Measurements from ENCODE around the gene CLEC2A.
"Not testable (repeated sequence)": the region's sequence is repeated elsewhere in the genome, so short reads cannot be mapped to it uniquely, and the experiment has no call there.

Gene CLEC2A

DNA sequence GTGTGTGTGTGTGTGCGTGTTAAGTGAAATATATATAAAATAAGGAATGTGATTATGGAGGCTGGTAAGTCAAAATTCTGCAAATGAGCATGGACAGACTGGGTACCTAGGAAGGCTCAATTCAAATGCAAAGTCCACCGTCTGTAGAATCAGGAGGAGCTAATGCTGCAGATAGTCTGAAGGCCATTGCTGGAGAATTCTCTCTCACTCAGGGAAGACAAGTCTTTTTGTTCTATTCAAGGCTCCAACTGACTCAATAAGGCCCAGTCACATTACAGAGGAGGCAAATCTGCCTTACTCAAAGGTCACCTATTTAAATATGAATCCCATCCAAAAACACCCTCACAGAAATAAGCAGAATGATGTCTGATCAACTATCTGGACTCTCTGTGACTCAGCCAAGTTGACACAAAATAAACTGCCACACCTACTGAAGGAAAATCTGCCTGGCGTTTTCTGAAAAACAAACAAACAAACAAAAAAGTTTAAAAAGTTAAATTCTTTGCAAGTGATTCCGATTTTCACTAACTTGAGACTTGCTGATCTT is 51.6 kb downstream of the CLEC2A start:
- no peak for DNase-seq

DNA sequence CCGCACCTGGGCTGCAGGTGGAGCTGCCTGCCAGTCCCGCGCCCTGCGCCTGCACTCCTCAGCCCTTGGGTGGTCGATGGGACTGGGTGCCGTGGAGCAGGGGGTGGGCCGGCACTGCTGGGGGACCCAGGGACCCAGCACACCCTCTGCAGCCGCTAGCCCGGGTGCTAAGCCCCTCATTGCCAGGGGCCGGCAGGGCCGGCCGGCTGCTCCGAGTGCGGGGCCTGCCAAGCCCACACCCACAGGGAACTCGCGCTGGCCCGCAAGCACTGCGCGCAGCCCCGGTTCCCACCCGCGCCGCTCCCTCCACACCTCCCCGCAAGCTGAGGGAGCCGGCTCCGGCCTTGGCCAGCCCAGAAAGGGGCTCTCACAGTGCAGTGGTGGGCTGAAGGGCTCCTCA is 56.0 kb downstream of the CLEC2A start:
- DNase-seq: not testable (repeated sequence)

DNA sequence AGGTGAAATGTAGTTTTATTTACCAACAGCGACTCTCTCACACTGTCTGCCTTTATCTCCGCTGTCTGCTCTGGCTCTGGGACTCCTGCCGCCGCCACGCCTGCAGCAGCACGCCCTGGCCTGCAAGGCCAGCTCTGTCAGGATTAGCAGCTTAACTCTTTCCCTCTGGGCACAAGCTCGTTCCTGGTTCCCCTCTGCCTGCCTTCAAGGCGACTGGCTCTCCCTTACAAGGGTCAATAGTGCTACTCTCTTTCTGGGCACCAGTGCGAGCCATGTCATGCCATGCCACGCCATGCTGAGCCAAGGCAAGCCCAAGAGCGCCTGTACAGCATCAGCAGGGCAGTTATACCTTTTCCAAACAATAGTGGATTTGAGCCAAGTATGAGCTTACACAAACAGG is 59.4 kb downstream of the CLEC2A start:
- no peak for DNase-seq

DNA sequence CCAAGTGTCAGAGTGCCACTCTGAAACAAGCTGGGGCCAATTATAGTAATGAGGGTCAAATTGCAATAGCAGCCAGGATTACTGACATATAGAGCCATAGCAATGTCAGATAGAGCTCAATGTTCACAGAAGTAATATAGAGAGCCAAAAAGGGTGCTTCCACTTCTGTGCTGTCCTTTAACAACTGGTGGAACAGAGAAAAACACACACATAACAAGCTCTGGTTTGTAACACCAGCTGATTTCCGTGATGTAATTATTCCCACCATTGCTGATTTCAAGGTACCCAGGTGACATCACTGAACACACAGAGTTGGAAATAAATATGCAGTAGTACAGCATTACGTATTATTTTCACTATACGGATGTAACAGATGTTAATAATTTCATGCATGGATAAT is 60.0 kb downstream of the CLEC2A start:
- no peak for DNase-seq

DNA sequence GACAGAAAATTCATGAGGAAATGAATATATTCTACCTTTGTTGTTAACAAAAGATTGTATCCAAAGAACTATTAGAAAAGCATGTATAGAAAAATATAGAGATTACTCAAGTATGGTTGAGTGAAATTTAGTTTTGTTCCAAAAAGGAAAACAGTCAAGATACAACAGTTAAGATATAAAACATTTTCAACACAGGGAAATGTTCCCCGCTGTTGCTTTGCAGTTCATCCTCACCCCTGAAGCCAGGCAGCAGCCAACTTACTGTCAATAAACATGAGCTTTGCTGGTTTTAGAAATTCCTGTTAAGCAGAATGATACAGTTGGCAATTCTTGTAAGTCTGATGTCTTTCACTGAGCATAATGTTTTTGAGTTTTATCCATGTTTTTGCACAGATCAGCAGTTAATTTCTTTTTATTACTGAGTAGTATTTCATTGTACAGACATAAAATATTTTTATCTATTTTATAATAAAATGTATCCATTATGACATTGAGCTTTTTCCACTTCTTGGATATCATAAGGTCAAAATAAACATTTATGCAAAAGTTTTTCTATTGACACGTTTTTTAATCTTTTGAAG is 61.8 kb downstream of the CLEC2A start:
- DNase-seq: no peak

DNA sequence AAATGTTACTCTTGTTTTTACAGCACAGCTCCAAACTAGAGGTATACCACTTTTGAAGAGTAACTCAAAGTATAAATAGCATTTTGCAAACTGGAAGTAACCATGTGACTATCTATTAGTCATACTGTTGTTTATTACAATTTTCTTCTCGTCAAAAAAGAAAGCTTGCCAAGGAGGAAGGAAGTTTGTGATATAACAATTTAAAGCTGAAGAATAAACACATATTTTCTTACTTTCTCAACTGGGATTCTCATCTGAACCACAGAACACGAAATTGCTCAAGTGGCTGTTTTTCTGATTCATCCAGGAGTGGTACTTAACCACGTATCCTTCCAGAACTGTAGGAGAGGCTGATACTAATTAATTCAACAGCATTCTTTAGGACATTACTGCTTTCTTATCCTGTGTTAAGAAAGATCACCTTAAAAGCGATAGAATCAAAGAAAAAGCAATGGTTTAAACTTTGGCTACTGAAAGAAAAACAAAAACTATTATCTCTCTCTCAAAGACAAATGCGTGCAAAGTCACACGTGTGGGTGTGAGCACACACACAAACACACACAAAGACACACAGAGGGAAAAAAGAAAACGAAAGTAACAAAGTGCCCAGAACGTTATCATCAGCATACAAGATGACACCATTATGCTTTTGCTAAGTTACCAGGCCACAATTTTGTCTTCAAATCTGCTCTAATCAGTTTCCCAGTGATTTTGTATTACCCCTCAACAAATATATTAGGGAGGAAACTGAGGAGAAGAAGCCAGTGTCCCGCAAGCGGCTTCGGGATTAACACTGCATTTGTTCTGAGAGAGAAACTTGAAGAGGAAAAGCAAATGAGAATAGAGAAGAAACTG is 62.6 kb downstream of the CLEC2A start, which contains the start of gene CLEC2B:
Gene CLEC2B (minus strand): TSS at position 48 of the 855 bp plus-strand sequence.
- DNase-seq: no peak

DNA sequence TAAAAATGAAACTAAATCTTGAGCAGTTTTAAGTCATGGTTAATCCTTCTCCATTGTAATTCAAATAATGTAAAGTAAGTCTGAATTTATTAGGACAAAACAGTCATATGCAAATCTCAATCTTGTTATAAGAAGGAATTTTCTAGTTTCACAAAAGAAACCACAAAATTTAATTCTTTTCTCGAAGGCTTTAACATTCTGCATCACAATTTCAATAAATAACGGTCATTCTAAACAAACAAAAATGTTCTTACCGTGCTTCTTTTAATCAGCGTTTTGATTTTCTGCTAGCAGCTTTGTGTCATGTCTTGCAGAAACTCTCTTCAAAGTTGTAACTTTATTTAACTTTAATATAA is 63.2 kb downstream of the CLEC2A start:
- DNase-seq: no peak

DNA sequence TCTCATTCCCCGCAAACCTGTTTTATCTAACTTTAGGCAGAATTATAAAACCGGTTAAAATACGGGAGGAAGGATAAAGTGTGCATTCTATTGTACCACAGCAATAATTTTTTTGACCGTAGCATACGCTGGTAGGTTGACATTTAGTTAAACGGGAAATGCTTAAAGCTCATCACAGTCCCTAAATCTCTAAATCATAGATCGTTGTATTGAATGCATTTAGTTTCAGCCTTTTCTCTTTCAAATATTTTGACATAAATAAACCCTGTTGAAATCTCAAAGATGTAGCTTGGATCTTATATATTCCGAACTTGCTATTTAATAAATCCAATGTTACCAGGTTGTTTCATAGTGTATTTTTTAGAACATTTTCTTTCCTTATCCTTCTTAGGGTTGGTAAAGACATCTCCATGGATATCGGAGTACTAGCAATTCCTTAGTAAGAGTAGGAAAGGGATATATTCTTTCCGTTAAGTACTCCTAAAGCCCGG is 63.8 kb downstream of the CLEC2A start:
- no peak for DNase-seq

DNA sequence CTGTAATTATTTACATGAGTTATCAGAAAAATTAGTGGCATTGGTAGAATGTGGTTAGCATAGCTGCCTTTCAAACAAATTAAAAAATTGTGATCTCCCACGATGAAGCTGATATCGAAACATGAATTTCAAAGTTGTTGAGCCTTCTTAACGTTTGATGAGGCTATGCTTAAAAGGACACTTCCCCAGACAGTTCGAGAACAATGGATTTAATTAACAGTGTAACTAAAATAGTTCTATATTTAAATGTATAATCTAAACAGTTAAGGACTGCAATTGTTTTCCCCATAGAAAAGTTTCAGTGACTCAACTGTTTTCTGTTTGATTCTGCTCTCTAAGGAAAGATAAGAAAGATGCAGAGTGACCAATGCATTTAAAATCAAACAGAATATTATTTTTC is 64.6 kb downstream of the CLEC2A start:
- DNase-seq: no peak

DNA sequence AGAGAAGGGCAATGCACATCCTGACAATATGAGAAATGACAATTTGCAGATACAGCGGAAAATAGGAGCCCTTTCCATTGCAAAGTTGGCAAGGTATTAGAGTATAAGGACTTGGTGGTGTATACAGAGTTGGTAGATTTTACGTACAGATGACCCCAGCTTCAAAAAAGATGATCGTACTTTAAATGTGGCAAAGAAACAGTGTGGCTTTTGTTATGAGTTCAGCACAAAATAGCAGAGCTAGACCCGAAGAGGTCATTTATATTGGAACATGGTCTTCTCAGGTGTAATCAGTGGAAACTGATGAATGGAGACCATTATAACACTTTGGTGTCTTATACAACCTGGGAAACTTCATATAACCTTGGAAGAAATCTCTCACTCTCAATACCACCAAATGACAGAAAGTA is 65.3 kb downstream of the CLEC2A start:
- DNase-seq: no peak

DNA sequence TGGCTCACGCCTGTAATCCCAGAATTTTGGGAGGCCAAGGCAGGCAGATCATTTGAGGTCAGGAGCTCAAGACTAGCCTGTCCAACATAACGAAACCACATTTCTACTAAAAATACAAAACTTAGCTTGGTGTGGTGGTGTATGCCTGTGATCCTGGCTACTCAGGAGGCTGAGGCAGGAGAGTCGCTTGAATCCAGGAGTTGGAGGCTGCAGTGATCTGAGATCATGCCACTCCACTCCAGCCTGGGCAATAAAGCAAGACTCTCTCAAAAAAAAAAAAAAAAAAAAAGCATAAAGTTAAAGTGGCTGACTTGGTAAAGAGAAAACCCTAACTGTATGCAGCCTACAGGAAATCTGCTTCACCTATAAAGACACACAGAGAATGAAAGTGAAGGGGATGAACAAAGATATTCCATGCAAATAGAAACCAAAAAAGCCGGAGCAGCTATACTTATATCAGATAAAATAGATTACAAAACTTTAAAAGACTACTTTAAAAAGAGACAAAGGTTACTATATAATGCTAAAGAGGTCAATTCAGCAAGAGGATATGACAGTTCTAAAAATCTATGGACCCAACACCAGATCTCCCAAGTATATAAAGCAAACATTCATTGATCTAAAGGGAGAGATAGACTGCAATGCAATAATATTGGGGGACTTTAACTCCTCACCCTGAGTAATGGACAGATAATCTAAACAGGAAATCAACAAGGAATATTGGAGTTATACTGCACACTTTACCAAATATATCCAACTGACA is 67.1 kb downstream of the CLEC2A start:
- DNase-seq: no peak
